Spleen (tissue), 11 donors: Measurements from ENCODE around the gene KRT38. TPM values are rescaled to one million over a fixed set of nuclear protein-coding genes. Genes with fewer than 3 reads are reported as not detected.
A peak's percentile ranks its signal among the peaks of the same experiment; 100 is the strongest.

Experiments used
- DNase-seq: peaks from one replicate; pipeline ENCODE4 v3.0.0-alpha.2; 2020
- H3K27ac ChIP-seq, 8 donors: fragments of 200-600 bp; sonication (generic) in 7 of 8; 1 replicate in 4 of 8; 2 replicates in 4 of 8; pipeline versions ENCODE4 v1.5.0 to v1.8.0; 2016 to 2021; ENCODE audit warnings: inconsistent platforms in 4 of 8, mild to moderate bottlenecking in 4 of 8, moderate library complexity in 1 of 8
- H3K27me3 ChIP-seq, 7 donors: fragments of 200-600 bp; sonication (generic) in 6 of 7; replicated peaks in 1 of 7; 1 replicate in 4 of 7; 2 replicates in 3 of 7; pipeline versions ENCODE4 v1.5.0 to v1.8.0; 2016 to 2021; ENCODE audit warnings: inconsistent platforms in 3 of 7, mild to moderate bottlenecking in 1 of 7
- H3K36me3 ChIP-seq, 6 donors: fragments of 200-600 bp; sonication (generic) in 5 of 6; 1 replicate in 4 of 6; 2 replicates in 2 of 6; pipeline versions ENCODE4 v1.5.0 to v1.8.0; 2016 to 2021; ENCODE audit warnings: inconsistent platforms in 2 of 6
- H3K4me1 ChIP-seq, 6 donors: fragments of 200-600 bp; sonication (generic) in 5 of 6; 1 replicate in 3 of 6; 2 replicates in 3 of 6; pipeline versions ENCODE4 v1.5.0 to v1.8.0; 2016 to 2021; ENCODE audit warnings: inconsistent platforms in 3 of 6
- H3K4me3 ChIP-seq, 8 donors: fragments of 200-600 bp; sonication (generic) in 7 of 8; 1 replicate in 4 of 8; 2 replicates in 4 of 8; pipeline versions ENCODE4 v1.5.0 to v1.8.0; 2016 to 2021; ENCODE audit warnings: inconsistent platforms in 4 of 8, mild to moderate bottlenecking in 4 of 8, moderate library complexity in 2 of 8
- H3K9me3 ChIP-seq, 8 donors: fragments of 200-600 bp; sonication (generic) in 7 of 8; 1 replicate in 4 of 8; 2 replicates in 4 of 8; pipeline versions ENCODE4 v1.5.0 to v1.8.0; 2016 to 2021; ENCODE audit warnings: inconsistent platforms in 4 of 8
- POLR2A ChIP-seq, 3 donors: fragments of 450-650 bp; IDR thresholded peaks; one replicate each; pipeline ENCODE4 v1.5.1; 2017; ENCODE audit warnings: antibody characterized with exemption in 3 of 3, mild to moderate bottlenecking in 1 of 3
- POLR2AphosphoS5 ChIP-seq, 3 donors: sonication (generic); formaldehyde crosslinking; IDR thresholded peaks; one replicate each; pipeline ENCODE4 v1.5.1; 2017; ENCODE audit warnings: antibody characterized with exemption in 3 of 3
- WGBS, 5 donors: extraction: QIAGEN DNeasy Blood & Tissue Kit in 3 of 5; methylation state at CpG; one replicate each; pipeline versions ENCODE4 v1.1.5 to v1.1.7; 2013 to 2018; 5-methylcytosine and 5-hydroxymethylcytosine counted together
- intact Hi-C: fragments of 100-400 bp; cut with DNase I; formaldehyde crosslinking; loops from one replicate; pipeline ENCODE4 v1.15.0; 2023; ENCODE audit warnings: low total_unique reads
- polyA plus RNA-seq, 3 donors: library from polyadenylated mRNA; stranded (reverse); fragments of 200-250 nt; gene quantifications; one replicate each; pipeline ENCODE4 v1.2.1, GENCODE V29; 2013
- total RNA-seq, 7 donors: library from RNA; depleted of rRNA in 3 of 7; stranded (reverse); fragments of >200 nt in 3 of 7; fragmentation: NEBNext Ultra II Directional in 4 of 7; extraction: Animal tissue kit (Norgen Biotek cat#: 25700) in 4 of 7; gene quantifications; one replicate each; pipeline versions ENCODE4 v1.1.0 to v1.2.1, GENCODE V29; 2016 to 2021
- TF ChIP-seq, protein P1 (sequence below), 11 experiments: fragments of 200-600 bp in 7 of 11; fragments of 450-650 bp in 4 of 11; sonication (generic) in 4 of 11; IDR thresholded peaks in 8 of 11; conservative IDR thresholded peaks in 3 of 11; 1 replicate in 7 of 11; 2 replicates in 4 of 11; pipeline versions ENCODE4 v1.4.0 to v1.8.0; 2016 to 2021; ENCODE audit warnings: antibody characterized with exemption in 11 of 11, inconsistent platforms in 4 of 11, mild to moderate bottlenecking in 1 of 11
- donor health status: healthy with polysubstance abuse.
- donor health status: DM: no; HTN: no; CAD: no; lungs with moderate emphysema.
- donor health status: DM: no; HTN: no; CAD: no.
- donor health status: Bipolar disorder and iron deficiency.
- donor health status: healthy.
- donor health status: DM: no; HTN: no; CAD: no.
- donor health status: DM: yes; HTN: yes; CAD: no.

Gene KRT38
- total and polyA plus RNA-seq, 10 donors, result 0.26 to 0.39 TPM; not detected in 8

DNA sequence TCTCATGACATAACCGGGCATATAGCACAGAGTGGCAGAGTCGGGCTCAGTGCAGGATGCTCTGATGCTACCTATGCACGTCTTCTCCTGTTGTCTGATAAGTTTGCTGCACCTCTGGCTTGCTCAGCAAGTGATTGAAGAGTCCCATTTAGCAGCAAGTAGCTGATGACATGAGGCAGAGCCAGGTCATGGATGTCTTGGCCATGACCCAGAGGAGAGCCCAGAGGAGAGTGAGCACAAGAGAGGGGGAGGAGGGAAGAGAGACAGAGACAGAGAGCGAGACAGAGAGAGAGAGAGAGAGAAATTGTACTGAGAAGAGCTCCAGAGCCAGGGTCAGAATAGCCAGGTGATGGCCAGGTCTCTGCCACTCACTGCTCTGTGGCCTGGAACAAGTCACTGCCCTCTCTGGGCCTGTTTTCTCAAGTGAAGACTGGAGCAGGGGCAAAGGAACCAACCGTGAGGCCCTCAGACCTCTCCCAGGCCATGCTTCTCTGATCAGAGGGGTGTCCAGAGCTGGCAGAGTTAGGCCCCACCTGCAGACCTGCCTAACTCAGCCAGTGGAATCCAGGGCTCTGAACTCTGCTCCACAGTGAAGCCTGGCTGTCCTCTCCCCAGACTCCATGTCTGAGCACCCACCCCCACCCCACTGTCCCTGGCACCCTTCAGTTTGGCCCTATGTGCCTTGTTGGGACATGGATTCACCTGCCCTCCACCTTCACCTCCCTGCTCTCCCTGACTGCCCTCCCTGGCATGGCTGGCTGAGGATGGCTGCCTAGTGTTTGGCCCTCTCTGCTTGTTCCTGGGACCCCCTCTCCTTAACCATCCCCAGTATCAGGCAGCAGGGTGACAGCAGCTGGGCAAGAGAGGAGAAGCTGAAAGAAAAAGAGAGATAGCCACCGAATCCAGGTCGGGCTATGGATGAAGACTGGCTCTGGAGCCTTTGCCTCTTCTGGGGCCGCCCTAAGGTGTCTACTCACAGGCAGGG, 44.4 kb upstream of the KRT38 start:
- intact Hi-C loops, result no loop called here
- H3K4me3 ChIP-seq, result no peak overlapping the region
- H3K27ac ChIP-seq, result no peak overlapping the region
- DNase-seq, result no peak
- peaks cover 0 to 19% (median 2%) of the 10 kb centered on the region in 6 donors for H3K4me1 ChIP-seq
- no peaks in the 10 kb centered on the region for H3K9me3 ChIP-seq
- TF ChIP-seq POLR2AphosphoS5 (IDR thresholded peaks at IDR 0.05) (no peak), POLR2A (IDR thresholded peaks at IDR 0.05) (no peak)
- TF ChIP-seq, protein P1, sequence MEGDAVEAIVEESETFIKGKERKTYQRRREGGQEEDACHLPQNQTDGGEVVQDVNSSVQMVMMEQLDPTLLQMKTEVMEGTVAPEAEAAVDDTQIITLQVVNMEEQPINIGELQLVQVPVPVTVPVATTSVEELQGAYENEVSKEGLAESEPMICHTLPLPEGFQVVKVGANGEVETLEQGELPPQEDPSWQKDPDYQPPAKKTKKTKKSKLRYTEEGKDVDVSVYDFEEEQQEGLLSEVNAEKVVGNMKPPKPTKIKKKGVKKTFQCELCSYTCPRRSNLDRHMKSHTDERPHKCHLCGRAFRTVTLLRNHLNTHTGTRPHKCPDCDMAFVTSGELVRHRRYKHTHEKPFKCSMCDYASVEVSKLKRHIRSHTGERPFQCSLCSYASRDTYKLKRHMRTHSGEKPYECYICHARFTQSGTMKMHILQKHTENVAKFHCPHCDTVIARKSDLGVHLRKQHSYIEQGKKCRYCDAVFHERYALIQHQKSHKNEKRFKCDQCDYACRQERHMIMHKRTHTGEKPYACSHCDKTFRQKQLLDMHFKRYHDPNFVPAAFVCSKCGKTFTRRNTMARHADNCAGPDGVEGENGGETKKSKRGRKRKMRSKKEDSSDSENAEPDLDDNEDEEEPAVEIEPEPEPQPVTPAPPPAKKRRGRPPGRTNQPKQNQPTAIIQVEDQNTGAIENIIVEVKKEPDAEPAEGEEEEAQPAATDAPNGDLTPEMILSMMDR (IDR thresholded peaks at IDR 0.05 in 8 of 11, conservative IDR thresholded peaks at IDR 0.05 in 3 of 11), result no peak
- WGBS, 5 donors, result 73 to 91% (median 82%) methylated on average over 7 to 8 of the region's 8 CpGs
- peaks cover 0 to 19% (median 0%) of the 10 kb centered on the region in 7 donors for H3K27me3 ChIP-seq
- no peaks in the 10 kb centered on the region for H3K36me3 ChIP-seq

DNA sequence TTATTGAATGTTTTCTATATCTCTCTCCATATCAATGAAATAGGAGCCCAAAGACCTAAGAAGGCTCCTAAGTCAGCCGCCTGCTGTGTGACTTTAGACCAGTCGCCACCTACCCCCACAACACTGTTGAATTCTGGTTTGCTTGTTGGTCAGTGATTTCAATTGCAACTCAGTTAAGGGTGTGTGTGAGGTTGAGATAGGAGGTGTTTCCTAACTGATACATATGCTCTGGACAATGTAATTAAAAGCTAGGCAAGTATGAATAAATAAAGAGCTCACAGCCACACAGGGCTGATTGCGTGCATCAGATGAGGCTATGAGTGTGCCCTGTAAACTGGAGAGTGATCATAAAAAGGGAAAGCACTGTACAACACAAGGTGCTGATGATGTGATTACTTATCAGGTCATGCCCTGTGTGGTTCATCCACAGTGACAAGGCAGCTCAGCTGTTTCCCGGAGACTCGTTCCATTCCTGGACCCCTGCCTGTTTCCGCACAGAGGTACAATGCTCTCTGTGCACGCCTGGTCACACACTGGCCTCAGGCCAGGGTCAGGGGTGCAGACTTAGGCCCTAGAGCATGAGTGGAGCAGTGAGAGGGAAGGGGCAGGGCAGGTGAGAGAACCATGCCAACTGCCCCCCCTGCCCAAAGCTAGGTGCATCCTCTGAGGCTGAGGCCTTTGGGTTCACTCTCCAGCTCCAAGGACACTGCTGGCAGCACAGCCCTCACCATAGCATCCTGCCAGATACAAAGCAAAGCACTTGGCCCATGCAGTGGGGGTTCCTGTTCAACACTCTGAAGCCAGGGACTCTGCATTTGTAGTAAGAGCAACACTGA, 43.4 kb upstream of the KRT38 start:
- Histone ChIP-seq H3K36me3 (no peaks in the 10 kb centered on the region), H3K9me3 (no peaks in the 10 kb centered on the region), H3K27ac (no peak overlapping the region), H3K4me3 (no peak overlapping the region), H3K27me3 (peaks cover 0 to 19% (median 0%) of the 10 kb centered on the region in 7 donors), H3K4me1 (peaks cover 0 to 20% (median 5%) of the 10 kb centered on the region in 6 donors)
- WGBS, 5 donors, result 77 to 90% (median 80%) methylated on average over 6 to 7 of the region's 7 CpGs
- intact Hi-C loops, result no loop called here
- DNase-seq, result no peak
- TF ChIP-seq POLR2AphosphoS5 (IDR thresholded peaks at IDR 0.05) (peak in 1 of 3 donors; percentile 37), POLR2A (IDR thresholded peaks at IDR 0.05) (no peak)
- TF ChIP-seq, protein P1 (IDR thresholded peaks at IDR 0.05 in 8 of 11, conservative IDR thresholded peaks at IDR 0.05 in 3 of 11), result no peak

DNA sequence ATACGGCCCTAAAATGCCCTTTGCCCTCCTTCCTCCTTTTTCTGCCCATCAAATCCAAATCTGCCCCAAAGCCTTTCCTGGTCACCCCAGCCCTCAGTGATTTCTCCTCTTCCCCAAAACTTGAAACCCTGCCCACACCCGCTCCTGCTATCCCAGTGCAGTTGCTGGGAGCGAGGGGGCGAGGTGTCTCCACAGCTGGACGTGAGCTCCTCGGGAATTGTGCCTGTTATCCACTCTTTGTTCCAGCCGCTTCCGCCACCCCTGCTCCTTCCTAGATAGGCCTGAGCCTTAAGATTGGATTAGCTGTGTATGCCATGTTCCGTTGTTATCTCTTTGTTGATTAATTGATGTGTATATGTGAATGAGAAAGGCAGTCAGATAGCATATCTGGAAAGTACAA, 42.7 kb upstream of the KRT38 start:
- Histone ChIP-seq H3K4me1 (peaks cover 0 to 20% (median 5%) of the 10 kb centered on the region in 6 donors), H3K9me3 (no peaks in the 10 kb centered on the region), H3K27me3 (peaks cover 0 to 19% (median 0%) of the 10 kb centered on the region in 7 donors), H3K4me3 (no peak overlapping the region), H3K36me3 (no peaks in the 10 kb centered on the region), H3K27ac (no peak overlapping the region)
- WGBS, 5 donors, result 89 to 97% (median 92%) methylated on average over 9 of the region's 9 CpGs
- intact Hi-C loops, result no loop called here
- TF ChIP-seq POLR2A (IDR thresholded peaks at IDR 0.05) (no peak), POLR2AphosphoS5 (IDR thresholded peaks at IDR 0.05) (no peak)
- TF ChIP-seq, protein P1 (IDR thresholded peaks at IDR 0.05 in 8 of 11, conservative IDR thresholded peaks at IDR 0.05 in 3 of 11), result no peak
- no peak for DNase-seq
